GM18526 (cell line): ENCODE measurements around the gene SYCN.

Experiments
- POLR2A ChIP-seq: IDR thresholded peaks from 3 replicates; pipeline ENCODE4 v1.6.1; 2011; ENCODE audit not compliant: insufficient read length; ENCODE audit errors: extremely low read depth

Gene SYCN

DNA sequence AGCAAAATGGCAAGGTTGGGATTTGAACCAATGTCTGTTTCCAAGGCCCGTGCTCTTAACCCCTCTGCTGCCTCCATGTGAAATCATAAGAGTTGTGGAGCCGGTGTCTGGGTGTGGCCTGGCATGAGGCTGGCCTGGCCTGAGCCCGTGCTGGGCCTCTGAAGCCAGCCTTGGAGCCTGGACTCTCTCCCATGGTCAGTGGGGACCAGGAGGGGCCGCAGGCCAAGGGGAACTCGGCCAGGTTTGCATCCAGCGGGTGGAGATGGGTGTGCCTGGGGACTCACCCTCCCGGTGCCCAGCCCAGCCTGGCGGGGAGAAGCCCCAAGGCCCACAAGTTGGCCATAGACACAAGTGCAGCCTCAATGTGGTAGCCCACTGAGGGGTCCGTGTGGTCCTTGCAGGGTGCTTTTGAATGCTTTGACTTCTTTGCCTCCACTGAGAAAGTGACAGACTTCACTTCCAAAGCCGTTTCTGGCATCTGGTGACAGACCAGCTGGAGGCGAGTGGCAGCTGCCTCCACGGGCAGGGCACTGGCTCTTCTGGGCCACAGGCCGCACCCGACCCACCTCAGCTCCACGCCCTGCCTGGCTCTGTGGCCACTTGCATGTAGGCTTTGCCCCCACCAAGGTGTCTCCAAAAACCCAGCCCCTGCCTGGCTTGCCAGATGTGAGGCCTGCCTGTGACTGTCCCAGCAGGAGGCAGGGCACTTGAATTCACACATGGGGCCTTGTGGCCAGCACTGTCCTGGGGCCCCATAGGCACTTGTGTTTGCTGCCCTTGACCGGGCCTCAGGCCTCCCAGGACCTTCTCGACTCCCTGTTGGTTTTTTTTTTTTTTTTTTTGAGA, 33.5 kb downstream of the SYCN start:
- TF ChIP-seq POLR2A, result no peak

DNA sequence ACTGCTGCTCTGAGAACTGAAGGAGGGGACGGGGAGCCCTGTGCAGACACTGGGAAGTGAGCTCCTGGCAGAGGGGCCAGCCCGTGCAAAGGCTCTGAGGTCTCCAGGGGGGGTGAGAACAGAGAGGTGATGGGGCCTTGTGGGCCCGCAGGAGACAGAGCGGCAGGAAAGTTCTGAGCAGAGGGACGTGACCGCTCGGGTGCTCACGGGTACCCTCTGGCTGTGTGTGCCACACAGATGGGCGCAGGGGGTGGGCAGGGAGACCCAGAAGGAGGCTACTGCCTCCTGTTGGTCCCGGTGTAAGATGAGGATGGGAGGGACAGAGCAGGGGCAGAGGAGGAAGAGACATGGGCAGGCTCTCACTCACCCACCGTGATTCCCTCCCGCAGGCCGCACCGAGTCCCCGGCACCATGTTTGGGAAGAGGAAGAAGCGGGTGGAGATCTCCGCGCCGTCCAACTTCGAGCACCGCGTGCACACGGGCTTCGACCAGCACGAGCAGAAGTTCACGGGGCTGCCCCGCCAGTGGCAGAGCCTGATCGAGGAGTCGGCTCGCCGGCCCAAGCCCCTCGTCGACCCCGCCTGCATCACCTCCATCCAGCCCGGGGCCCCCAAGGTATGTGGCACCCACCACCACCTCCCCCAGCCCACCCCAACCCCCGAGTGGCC, 34.8 kb downstream of the SYCN start:
- no peak for TF ChIP-seq POLR2A

DNA sequence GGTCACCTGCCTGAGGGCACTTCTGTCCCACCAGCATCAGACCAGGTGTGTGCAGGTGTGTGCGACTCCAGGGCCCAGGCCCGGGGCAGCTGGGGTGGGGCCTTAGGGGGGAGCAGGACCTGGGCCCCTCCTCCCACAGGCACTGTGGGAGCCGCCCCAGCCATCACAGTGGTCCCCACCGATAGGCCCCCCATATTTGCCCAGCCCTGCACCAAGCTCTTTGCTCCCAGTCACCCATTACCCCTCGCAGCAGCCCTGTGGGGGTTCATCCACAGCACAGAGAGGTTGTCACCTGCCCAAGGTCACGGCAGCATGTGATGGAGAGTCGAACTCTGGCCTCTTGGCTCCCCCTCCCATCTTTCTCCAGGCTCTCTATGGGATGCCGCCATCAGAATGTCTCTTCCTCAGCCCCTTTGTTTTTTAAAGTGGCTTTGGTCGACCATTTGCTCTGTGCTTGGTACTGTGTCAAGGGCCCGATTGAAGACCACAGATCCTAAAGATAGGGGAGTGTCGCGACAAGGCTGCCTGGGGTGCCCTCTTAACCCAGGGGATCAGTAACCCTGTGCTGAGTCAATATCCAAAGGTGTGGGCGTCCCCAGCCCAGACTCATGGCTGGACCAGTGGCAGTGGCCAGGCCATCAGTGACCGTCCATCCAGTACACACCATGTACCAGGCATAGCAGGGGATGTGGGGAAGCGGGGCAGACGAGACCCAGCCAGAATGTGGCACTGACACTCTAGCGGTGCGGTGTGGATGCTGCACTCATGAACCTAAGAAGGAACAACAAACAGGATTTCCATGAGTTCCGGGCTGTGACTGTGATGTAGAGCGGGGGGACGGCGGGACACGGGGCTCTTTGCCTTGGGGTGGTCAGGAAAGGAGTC, 35.6 kb downstream of the SYCN start:
- TF ChIP-seq POLR2A, result no peak

DNA sequence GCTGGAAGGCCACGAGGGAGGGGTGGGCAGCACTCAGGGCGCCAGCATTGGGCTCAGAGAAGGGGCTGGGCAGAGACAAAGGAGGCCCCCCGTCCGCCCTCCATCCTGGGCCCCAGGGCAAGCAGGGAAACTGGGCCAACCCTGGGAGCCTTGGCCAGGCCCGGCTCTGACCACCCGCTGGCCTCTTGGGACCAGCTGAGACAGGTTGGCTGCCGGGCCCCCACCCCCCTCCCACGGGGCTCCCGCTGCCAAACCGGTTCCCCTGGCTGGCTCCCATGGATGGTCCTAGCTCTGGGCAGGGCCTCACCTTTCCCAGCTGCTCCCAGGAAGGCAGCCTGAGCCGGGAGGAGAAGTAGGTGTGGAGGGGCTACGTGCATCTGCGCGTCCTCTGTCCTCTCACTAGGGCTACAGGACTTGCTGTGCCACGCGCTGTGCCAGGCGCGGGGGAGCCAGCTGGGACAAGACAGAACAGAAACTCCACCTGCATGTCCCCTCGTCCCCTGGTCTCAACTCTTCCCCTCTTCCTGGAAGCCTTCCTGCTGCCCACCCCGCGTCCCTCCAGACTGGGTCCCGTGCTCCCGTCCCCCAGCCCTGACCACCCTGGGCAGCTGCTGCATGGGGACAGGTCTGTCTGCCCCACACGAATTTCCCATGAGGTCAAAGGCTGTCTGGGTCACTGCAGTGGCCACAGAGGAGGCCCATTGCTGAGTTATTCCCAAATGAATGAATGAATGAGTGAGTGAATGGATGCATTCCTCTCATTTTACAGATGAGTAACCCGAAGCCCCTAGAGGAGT, 36.4 kb downstream of the SYCN start:
- no peak for TF ChIP-seq POLR2A

DNA sequence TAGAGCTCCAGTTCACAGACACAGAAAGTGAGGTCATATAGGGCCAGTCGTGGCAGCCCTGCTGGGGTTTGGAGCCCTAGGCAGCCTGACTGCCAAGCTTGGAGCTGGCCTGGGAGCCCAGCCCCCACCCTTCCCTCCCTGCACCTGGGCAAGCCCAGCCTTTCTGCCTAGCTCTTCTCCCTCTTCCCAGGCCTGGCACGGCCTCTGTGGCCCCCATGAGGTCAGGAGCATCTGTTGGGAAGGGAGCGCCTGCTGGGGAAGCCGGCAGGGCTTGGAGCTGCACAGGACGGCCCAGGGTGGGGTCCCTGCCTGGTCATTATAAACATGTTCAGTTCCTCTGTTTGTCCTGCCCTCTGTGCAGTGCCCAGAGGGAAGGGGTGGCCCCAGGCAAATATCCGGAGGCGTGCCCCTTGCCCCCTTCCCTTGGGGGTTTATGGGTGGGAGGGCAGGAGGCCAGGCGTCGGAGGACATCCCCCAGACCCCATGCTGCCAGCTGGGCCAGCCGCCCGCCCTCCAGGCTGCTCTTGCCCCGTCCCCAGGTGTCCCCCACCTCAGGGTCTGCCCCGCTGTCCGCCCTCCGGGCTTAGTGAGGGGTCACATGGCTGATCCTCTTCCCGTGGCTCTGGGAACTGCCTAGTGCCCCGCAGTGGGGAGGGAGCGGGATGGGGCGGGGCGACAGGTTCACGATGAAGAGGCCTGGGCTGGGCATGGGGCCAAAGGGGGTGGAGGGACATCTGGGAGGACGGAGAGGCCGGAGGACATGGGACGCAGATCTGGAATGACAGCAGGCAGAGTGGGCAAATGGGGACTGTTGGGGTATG, 37.3 kb downstream of the SYCN start:
- TF ChIP-seq POLR2A, result no peak

DNA sequence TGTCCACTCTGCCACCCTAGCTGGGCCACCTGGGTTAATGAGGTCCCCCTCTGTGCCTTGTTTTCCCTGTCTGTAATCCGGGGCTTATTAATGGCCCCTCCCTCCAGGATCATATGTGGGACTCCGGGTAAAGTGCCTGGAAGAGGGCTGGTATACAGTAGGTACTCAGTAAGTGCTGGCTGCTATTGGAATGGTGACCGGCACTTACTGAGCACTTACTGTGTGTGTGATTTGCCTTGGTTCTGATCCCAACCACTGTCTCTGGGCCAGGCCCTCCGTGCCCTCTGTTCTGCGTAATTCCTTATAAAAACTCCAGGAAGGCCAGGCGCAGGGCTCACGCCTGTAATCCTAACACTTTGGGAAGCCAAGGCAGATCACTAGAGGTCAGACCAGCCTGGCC, 38.2 kb downstream of the SYCN start:
- TF ChIP-seq POLR2A, result no peak

DNA sequence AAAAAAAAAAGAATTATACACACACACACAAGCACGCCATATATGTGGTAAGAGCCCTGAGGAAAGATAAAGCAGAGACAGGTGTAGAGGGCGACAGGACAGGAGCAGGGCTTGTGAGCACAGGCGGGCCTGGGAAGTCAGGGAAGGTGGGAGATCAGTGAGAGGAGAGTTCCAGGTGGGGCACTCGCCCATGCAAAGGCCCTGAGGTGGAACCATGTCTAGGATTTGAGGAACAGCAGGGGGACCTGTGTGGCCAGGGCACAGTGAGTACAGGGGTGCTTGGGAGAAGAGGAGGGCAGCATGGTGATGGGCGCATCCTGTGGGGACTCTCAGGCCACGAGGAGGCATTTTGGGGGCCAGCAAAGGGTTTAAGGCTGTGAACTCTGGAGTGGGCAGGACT, 39.8 kb downstream of the SYCN start:
- no peak for TF ChIP-seq POLR2A

DNA sequence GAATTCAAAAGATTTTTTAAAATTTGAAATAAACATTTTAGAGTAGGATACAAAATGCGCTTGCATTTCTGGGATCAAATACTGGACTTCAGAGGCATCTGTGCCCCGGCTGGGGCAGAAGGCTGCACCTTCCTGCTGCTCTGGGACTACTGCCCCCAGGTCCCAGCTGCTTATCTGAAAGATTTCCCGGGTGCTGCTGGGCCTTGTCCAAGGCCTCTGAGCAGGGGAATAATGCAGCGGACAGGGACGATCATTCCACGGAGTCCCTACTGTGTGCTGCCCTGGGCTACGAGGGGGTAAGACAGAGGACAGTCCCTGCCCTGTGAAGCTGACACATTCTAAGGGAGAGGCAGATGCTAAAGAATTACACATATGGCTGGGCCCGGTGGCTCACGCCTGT, 40.4 kb downstream of the SYCN start:
- no peak for TF ChIP-seq POLR2A

DNA sequence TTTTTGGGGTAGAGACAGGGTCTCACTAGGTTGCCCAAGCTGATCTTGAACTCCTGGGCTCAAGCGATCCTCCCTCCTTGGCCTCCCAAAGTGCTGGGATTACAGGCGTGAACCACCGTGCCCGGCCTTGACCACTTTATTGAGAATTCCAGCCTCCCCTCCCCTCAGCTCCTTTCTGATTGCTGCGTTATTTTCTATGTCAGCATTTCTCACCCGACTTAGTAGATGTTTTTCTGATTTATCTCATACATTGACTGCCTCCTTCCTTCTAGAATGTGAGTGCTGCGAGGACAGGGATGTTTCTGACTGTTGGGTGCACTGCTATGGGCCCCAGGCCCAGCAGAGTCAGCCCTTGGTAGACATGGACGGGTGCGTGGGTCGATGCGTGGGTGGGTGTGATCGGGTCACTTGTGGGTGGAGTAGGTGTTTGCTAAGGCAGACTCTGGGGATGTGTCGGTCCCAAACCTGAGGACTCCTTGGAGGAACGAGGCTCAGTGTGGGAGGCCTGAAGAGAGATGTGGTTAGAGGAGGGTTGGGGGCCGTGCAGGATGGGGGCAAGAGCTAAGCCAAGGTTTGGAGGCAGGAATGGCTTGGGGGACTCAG, 41.5 kb downstream of the SYCN start:
- no peak for TF ChIP-seq POLR2A

DNA sequence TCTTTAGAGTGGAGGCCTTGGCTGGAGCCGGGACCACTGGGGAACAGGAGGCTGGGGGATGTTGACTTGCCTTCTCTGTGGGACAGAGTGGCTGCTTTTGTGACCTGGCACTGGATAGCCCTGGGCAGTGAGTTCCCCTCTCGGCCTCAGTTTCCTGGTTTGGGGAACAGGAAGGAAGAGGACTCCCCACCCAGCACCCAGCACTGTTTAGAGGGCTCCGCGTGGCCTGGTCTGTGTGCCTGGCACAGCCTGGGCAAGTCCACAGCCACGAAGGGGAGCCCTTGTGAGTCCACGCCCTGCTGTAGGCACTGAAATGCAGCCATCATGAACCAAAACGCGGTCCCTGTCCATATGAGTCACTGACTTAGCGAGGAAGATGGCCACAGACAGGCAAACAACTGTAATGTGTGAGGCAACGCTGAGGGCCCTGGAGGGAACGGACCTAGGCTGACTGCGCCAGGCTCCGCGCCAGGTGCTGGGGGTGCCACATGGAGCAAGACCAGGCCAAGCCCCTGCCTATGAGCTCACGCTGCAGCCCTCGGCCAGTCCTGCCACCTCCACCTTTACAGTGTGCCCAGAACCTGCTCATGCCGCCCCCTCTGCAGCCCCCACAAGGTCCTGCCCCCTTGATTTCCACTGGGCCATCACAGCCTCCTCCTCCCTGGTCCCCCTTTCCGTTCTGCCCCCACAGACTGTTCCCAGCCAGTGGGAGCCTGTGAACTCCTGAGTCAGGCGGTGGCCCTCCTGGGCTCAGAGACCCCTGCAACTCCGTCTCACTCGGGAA, 43.0 kb downstream of the SYCN start:
- TF ChIP-seq POLR2A, result no peak

DNA sequence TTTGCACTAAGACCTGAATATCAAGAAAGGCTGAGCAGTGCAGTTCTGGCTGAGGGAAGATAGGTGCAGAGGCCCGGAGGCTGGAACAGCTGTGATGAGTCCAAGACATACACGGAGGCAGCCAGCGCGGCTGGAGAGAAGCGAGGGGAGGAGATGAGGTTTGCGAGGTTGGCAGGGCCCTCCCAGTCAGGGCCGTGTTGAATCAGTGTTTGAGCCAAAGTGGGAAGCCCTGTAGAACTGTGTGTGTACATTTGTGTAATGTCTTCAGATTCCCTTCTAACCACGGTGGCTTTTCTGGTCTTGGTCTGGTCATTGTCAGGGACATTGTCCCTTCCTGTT, 43.6 kb downstream of the SYCN start:
- no peak for TF ChIP-seq POLR2A

DNA sequence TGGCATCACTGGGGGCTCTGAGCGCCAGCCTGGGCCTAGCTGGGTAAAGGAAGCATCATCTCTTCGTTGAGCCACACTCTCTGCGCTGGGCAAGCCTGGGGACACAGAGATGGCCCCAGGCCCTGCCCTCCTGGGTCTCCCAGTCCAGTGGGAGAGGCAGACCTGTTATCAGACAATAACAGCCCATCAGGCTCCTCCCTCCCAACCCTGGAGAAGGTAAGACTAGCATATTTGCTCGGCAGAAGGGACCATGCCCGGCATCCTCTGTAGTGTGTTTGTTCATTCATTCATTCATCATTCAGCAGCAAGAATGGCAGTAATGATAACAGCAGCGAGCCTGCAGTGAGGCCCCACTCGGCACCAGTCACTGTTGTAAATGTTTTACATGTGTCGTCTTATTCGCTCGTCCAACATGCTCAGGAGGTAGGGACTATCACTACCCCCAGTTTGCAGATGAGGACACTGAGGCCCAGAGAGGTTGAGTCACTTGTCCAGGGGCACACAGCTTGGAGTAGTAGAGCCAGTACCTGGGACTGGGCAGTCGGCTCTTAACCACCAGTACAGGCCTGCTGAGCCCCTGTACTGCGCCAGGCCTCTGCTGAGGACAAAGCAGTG, 45.3 kb downstream of the SYCN start:
- TF ChIP-seq POLR2A, result no peak

DNA sequence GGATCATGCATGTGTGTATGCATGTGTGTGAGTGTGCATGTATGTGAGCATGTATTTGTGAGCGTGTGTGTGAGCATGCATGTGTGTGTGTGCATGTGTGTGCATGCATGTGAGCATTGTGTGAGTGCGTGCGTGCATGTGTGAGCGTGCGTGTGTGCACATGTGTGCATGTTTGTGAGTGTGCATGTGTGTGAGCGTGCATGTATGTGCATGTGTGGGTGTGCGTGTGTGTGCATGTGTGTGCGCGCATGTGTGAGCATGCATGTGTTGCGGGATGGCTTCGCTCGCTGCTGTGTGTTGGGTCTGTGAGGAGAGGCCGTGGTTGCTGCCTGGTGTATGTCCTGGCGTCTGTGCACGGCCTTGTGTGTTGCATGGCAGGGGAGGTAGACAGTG, 46.1 kb downstream of the SYCN start:
- TF ChIP-seq POLR2A, result no peak
